ENCODE data around the gene DMD. TPM values are rescaled to one million over a fixed set of nuclear protein-coding genes. Genes with fewer than 3 reads are reported as not detected.

DMD gene
- total RNA-seq, 3 donors from 2014 or later (not counting 1 experiment from before 2014, with no cell fraction given): not detected

DNA sequence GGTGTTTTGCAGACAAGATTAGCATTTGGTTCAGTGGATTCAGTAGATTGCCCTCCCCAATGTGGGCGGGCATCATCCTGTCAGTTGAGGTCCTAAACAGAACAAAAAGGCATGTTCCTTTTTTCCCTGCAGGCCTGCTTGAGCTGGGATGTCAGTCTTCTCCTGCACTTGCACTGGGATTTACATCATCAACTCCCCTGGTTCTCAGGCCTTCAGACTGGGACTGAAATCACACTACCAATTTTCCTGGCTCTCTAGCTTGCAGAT, 1860.6 kb downstream of the DMD start:
- Histone ChIP-seq H3K27ac (ENCODE audit: low read length) (no peak overlapping the region), H3K27me3 (ENCODE audit: control insufficient read depth, insufficient read depth, low read length) (no peaks in the 10 kb centered on the region), H3K36me3 (ENCODE audit: control insufficient read depth, insufficient read depth, low read length) (no peaks in the 10 kb centered on the region), H3K9me3 (ENCODE audit: control insufficient read depth, insufficient read depth, low read length) (no peaks in the 10 kb centered on the region), H3K4me3 (ENCODE audit: low read length) (no peak overlapping the region), H3K4me1 (ENCODE audit: control insufficient read depth, insufficient read depth, low read length) (no peaks in the 10 kb centered on the region)
- 85% methylated on average over 1 of the region's 1 CpG for WGBS (ENCODE audit: insufficient coverage)
- no peak overlapping the region for H3K27ac Mint-ChIP-seq
- intact Hi-C loops (cut with micrococcal nuclease): no loop called here
- no peaks in the 10 kb centered on the region for H3K36me3 Mint-ChIP-seq
- no peaks in the 10 kb centered on the region for H3K4me1 Mint-ChIP-seq
- TF ChIP-seq, protein P1, sequence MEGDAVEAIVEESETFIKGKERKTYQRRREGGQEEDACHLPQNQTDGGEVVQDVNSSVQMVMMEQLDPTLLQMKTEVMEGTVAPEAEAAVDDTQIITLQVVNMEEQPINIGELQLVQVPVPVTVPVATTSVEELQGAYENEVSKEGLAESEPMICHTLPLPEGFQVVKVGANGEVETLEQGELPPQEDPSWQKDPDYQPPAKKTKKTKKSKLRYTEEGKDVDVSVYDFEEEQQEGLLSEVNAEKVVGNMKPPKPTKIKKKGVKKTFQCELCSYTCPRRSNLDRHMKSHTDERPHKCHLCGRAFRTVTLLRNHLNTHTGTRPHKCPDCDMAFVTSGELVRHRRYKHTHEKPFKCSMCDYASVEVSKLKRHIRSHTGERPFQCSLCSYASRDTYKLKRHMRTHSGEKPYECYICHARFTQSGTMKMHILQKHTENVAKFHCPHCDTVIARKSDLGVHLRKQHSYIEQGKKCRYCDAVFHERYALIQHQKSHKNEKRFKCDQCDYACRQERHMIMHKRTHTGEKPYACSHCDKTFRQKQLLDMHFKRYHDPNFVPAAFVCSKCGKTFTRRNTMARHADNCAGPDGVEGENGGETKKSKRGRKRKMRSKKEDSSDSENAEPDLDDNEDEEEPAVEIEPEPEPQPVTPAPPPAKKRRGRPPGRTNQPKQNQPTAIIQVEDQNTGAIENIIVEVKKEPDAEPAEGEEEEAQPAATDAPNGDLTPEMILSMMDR (IDR thresholded peaks at IDR 0.05): no peak
- DNase-seq (no peak), ATAC-seq (no peak)
- no peaks in the 10 kb centered on the region for H3K27me3 Mint-ChIP-seq (ENCODE audit: low read depth in 2 of 2)
- H3K9me3 Mint-ChIP-seq: peaks cover 0 to 2% of the 10 kb centered on the region in 2 donors
- H3K4me3 Mint-ChIP-seq: no peak overlapping the region

DNA sequence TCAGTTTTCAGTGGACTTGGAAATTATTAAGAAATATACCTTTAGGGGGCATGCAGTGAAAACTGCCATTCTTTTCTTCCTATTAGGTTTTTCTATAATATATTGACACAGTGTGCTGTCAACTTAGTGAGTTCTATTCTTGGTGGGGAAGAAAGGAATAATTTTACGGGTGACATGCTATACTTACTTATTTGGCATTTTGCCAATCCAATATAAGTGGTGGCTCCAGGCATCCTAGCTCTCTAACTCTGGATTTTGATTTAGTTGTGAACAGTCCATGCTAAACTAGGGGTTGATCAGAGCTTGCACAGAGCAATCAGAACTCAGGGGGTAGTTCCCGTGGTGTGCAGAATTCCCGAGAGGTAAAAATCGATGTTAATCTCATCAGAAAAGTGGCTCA, 1861.8 kb downstream of the DMD start:
- Histone ChIP-seq H3K4me3 (ENCODE audit: low read length) (no peak overlapping the region), H3K4me1 (ENCODE audit: control insufficient read depth, insufficient read depth, low read length) (no peaks in the 10 kb centered on the region), H3K27me3 (ENCODE audit: control insufficient read depth, insufficient read depth, low read length) (no peaks in the 10 kb centered on the region), H3K9me3 (ENCODE audit: control insufficient read depth, insufficient read depth, low read length) (no peaks in the 10 kb centered on the region), H3K27ac (ENCODE audit: low read length) (no peak overlapping the region), H3K36me3 (ENCODE audit: control insufficient read depth, insufficient read depth, low read length) (no peaks in the 10 kb centered on the region)
- Mint-ChIP-seq H3K9me3 (peaks cover 0 to 2% of the 10 kb centered on the region in 2 donors), H3K36me3 (no peaks in the 10 kb centered on the region), H3K27ac (no peak overlapping the region), H3K4me3 (no peak overlapping the region), H3K4me1 (no peaks in the 10 kb centered on the region), H3K27me3 (ENCODE audit: low read depth in 2 of 2) (no peaks in the 10 kb centered on the region)
- intact Hi-C loops (cut with micrococcal nuclease): no loop called here
- no peak for ATAC-seq
- 96% methylated on average over 3 of the region's 4 CpGs for WGBS (ENCODE audit: insufficient coverage)
- TF ChIP-seq, protein P1 (IDR thresholded peaks at IDR 0.05): no peak
- DNase-seq: no peak

DNA sequence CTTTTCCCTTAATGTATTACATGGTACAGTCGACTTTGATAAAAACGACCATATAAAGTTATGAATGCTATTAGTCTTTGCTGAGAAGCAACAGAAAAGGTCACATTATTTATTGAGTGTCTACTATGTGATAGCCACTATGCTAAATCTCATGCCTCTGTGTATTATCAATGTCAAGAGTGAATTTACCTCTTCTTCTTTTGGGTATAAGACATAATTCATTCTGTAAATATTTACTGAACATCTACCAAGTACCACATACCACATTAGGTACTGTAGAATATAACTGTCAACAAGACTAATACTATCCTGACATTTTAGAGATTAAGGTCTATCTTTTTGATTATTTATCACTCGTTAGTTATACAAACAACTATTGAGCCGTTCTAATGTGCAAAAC, 1870.8 kb downstream of the DMD start:
- Mint-ChIP-seq H3K27ac (no peak overlapping the region), H3K36me3 (no peaks in the 10 kb centered on the region), H3K4me3 (no peak overlapping the region), H3K4me1 (no peaks in the 10 kb centered on the region), H3K9me3 (peaks cover 0 to 4% of the 10 kb centered on the region in 2 donors), H3K27me3 (ENCODE audit: low read depth in 2 of 2) (no peaks in the 10 kb centered on the region)
- Histone ChIP-seq H3K27me3 (ENCODE audit: control insufficient read depth, insufficient read depth, low read length) (no peaks in the 10 kb centered on the region), H3K4me1 (ENCODE audit: control insufficient read depth, insufficient read depth, low read length) (no peaks in the 10 kb centered on the region), H3K36me3 (ENCODE audit: control insufficient read depth, insufficient read depth, low read length) (no peaks in the 10 kb centered on the region), H3K4me3 (ENCODE audit: low read length) (no peak overlapping the region), H3K9me3 (ENCODE audit: control insufficient read depth, insufficient read depth, low read length) (no peaks in the 10 kb centered on the region), H3K27ac (ENCODE audit: low read length) (no peak overlapping the region)
- no peak for DNase-seq
- TF ChIP-seq, protein P1 (IDR thresholded peaks at IDR 0.05): no peak
- no peak for ATAC-seq
- intact Hi-C loops (cut with micrococcal nuclease): no loop called here
- 67% methylated on average over 2 of the region's 4 CpGs for WGBS (ENCODE audit: insufficient coverage)

DNA sequence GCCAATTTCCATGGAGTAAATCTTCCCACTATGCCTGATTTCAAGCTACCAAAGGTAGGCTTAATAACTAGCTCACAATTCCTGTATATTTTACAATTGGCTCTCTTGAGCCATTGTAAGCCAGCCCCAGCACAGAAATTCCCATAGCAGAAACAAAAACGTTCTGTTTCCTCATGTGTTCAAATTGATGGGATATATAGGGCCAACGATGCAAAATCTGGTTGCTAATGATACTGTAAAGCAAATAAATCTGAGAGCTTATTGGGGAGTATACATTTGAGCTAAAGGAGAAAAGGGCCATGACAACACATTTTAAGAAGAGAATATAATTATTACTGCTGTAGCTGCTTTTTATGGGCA, 1872.4 kb downstream of the DMD start:
- H3K4me3 Mint-ChIP-seq: no peak overlapping the region
- ATAC-seq (no peak), DNase-seq (no peak)
- H3K36me3 ChIP-seq (ENCODE audit: control insufficient read depth, insufficient read depth, low read length): no peaks in the 10 kb centered on the region
- H3K9me3 ChIP-seq (ENCODE audit: control insufficient read depth, insufficient read depth, low read length): no peaks in the 10 kb centered on the region
- 60% methylated on average over 1 of the region's 2 CpGs for WGBS (ENCODE audit: insufficient coverage)
- no peaks in the 10 kb centered on the region for H3K4me1 Mint-ChIP-seq
- no peaks in the 10 kb centered on the region for H3K36me3 Mint-ChIP-seq
- H3K4me3 ChIP-seq (ENCODE audit: low read length): no peak overlapping the region
- H3K9me3 Mint-ChIP-seq: peaks cover 0 to 4% of the 10 kb centered on the region in 2 donors
- TF ChIP-seq, protein P1 (IDR thresholded peaks at IDR 0.05): no peak
- intact Hi-C loops (cut with micrococcal nuclease): no loop called here
- no peaks in the 10 kb centered on the region for H3K27me3 ChIP-seq (ENCODE audit: control insufficient read depth, insufficient read depth, low read length)
- H3K27me3 Mint-ChIP-seq (ENCODE audit: low read depth in 2 of 2): no peaks in the 10 kb centered on the region
- no peak overlapping the region for H3K27ac ChIP-seq (ENCODE audit: low read length)
- no peaks in the 10 kb centered on the region for H3K4me1 ChIP-seq (ENCODE audit: control insufficient read depth, insufficient read depth, low read length)
- H3K27ac Mint-ChIP-seq: no peak overlapping the region

Data from natural killer cell (primary cell).